Activated B cell treated with CpG ODN at 0.5 μM for 24 hours (primary cell): ENCODE measurements around the gene TFB1M. TPM values are rescaled to one million over a fixed set of nuclear protein-coding genes. Genes with fewer than 3 reads are reported as not detected.
A peak's percentile ranks its signal among the peaks of the same experiment; 100 is the strongest.
"Not testable (repeated sequence)": the region's sequence is repeated elsewhere in the genome, so short reads cannot be mapped to it uniquely, and the experiment has no call there.

Source experiments
- ATAC-seq: fragments of 200-7000 bp; cut with Tn5 transposase; one replicate; pipeline ENCODE4 v1.10.0; 2021; ENCODE audit warnings: low read depth, mild to moderate bottlenecking, moderate library complexity
- CTCF ChIA-PET: fragments of 350-600 bp; sonication (Branson Sonifier 250); formaldehyde crosslinking; loops from one replicate; lab custom pipeline; 2021; ENCODE audit warnings: antibody characterized with exemption; lab: Charles Lee
- POLR2A ChIA-PET: fragments of 350-600 bp; sonication (Branson Sonifier 250); formaldehyde crosslinking; loops from one replicate; lab custom pipeline; 2021; ENCODE audit warnings: antibody characterized with exemption; lab: Charles Lee
- DNase-seq: peaks from one replicate; pipeline ENCODE4 v3.0.0; 2022
- H3K27ac Mint-ChIP-seq: one replicate; pipeline ENCODE4 v1.8.0; 2020; ENCODE audit warnings: mixed read lengths
- H3K27me3 Mint-ChIP-seq: one replicate; pipeline ENCODE4 v1.8.0; 2021; ENCODE audit warnings: mixed read lengths
- H3K36me3 Mint-ChIP-seq: one replicate; pipeline ENCODE4 v1.8.0; 2021; ENCODE audit warnings: low read depth, mixed read lengths
- H3K4me1 Mint-ChIP-seq: one replicate; pipeline ENCODE4 v1.8.0; 2021; ENCODE audit warnings: mixed read lengths
- H3K4me3 Mint-ChIP-seq: one replicate; pipeline ENCODE4 v1.8.0; 2020; ENCODE audit warnings: mild to moderate bottlenecking, mixed read lengths
- H3K9me3 Mint-ChIP-seq: one replicate; pipeline ENCODE4 v1.8.0; 2020; ENCODE audit warnings: mixed read lengths
- CTCF ChIP-seq: fragments of 200-600 bp; IDR thresholded peaks from one replicate; pipeline ENCODE4 v1.8.0; 2022; ENCODE audit warnings: antibody characterized with exemption, mild to moderate bottlenecking
- intact Hi-C: fragments of 100-400 bp; cut with micrococcal nuclease; formaldehyde crosslinking; loops from one replicate; pipeline ENCODE4 v1.15.1; 2024
- total RNA-seq: library from RNA; stranded (reverse); gene quantifications from 2 replicates; pipeline ENCODE4 v1.2.3, GENCODE V29; 2022

TFB1M gene
- total RNA-seq, 1 donor from 2014 or later: 41.5 TPM

- POLR2A ChIA-PET: no interaction called here
- no peak for DNase-seq
- no peak overlapping the region for H3K27ac Mint-ChIP-seq
- intact Hi-C loops: no loop called here
- CTCF ChIA-PET: no interaction called here
- H3K27me3 Mint-ChIP-seq: no peaks in the 10 kb centered on the region
- no peak overlapping the region for H3K4me3 Mint-ChIP-seq
- TF ChIP-seq CTCF: no peak
- no peaks in the 10 kb centered on the region for H3K9me3 Mint-ChIP-seq
- H3K36me3 Mint-ChIP-seq: peaks cover 48% of the 10 kb centered on the region
- no peak for ATAC-seq
- peaks cover 2% of the 10 kb centered on the region for H3K4me1 Mint-ChIP-seq
Observed at GRCh38 chr6:155271145-155271544, 43.1 kb downstream of the TFB1M start.

- no peak for TF ChIP-seq CTCF
- no peak for DNase-seq
- Mint-ChIP-seq H3K27me3 (no peaks in the 10 kb centered on the region), H3K36me3 (peaks cover 48% of the 10 kb centered on the region), H3K4me1 (peaks cover 2% of the 10 kb centered on the region), H3K9me3 (no peaks in the 10 kb centered on the region), H3K27ac (no peak overlapping the region), H3K4me3 (no peak overlapping the region)
- CTCF ChIA-PET: no interaction called here
- POLR2A ChIA-PET: no interaction called here
- no peak for ATAC-seq
- intact Hi-C loops: no loop called here
Observed at GRCh38 chr6:155270561-155271091, 43.7 kb downstream of the TFB1M start.

- H3K9me3 Mint-ChIP-seq: no peaks in the 10 kb centered on the region
- H3K27me3 Mint-ChIP-seq: no peaks in the 10 kb centered on the region
- POLR2A ChIA-PET: no interaction called here
- CTCF ChIA-PET: no interaction called here
- H3K4me3 Mint-ChIP-seq: no peak overlapping the region
- ATAC-seq (no peak), DNase-seq (no peak)
- TF ChIP-seq CTCF: no peak
- peaks cover 49% of the 10 kb centered on the region for H3K36me3 Mint-ChIP-seq
- H3K27ac Mint-ChIP-seq: no peak overlapping the region
- intact Hi-C loops: no loop called here
- peaks cover 2% of the 10 kb centered on the region for H3K4me1 Mint-ChIP-seq
Observed at GRCh38 chr6:155269765-155270164, 44.5 kb downstream of the TFB1M start.

DNA sequence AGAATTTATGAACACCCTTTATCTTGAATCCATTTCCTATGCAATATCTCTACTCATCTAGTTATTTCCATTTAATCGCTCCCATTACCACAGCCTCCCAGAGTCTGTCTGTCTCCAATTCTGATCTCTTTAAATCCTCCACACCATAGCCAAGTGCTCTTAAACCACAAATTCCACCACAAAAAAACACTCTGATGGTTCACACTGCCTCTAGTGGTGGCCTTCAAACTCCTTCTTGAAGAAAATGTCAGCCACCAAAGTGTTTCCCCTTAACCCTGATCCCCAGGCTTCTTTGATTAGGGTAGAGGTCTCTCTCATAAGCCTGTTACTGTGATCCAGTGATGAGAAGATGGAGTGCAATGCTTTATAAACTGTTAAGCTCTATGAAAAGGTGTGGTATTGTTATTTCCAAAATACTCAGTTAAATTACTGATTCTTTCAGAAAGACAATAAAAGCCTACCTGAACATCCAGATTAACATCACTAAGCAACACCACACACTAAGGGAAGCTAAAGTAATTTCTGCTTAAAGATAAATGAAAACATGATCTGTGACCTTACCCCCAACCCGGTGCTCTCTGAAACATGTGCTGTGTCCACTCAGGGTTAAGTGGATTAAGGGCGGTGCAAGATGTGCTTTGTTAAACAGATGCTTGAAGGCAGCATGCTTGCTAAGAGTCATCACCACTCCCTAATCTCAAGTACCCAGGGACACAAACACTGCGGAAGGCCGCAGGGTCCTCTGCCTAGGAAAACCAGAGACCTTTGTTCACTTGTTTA lies 46.0 kb downstream of the TFB1M start:
- H3K27ac Mint-ChIP-seq, H3K27me3 Mint-ChIP-seq, DNase-seq, H3K4me1 Mint-ChIP-seq, H3K9me3 Mint-ChIP-seq, CTCF ChIA-PET, H3K4me3 Mint-ChIP-seq: not testable (repeated sequence)
- POLR2A ChIA-PET: interaction anchor here (0.6 kb wide), 1 partner anchor 69 kb away, joined by 4 read pairs; no protein-coding TSS in a partner anchor
- intact Hi-C loops: loop anchor here (1.0 kb wide), 1 partner anchor 91 kb away; no protein-coding TSS in a partner anchor
- ATAC-seq: peak; percentile 31
- peaks cover 54% of the 10 kb centered on the region for H3K36me3 Mint-ChIP-seq

DNA sequence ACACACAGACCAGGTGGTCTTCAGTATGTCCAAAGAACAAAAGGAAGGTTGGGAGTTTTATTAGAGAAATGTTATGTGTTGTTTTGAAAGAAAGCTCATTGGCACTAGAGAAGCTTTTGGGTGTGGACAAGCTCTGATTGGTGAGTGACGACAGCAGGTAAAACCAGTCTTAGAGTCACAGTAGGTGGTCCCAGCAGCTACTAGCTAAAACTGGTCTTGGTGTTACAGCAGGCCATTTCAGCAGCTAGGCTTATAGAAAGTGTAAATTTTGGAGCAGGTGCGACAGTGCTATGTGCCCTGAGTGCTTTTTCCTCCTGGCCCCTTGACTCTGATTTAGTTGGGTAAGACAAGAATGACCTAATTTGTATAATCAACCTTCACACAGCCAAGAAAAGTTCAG lies 46.9 kb downstream of the TFB1M start:
- Mint-ChIP-seq H3K36me3 (peaks cover 51% of the 10 kb centered on the region), H3K4me3 (no peak overlapping the region), H3K27ac (no peak overlapping the region), H3K4me1 (peaks cover 8% of the 10 kb centered on the region), H3K27me3 (no peaks in the 10 kb centered on the region), H3K9me3 (no peaks in the 10 kb centered on the region)
- no peak for DNase-seq
- CTCF ChIA-PET: interaction anchor here (0.8 kb wide), 1 partner anchor 90 kb away, joined by 3 read pairs; no protein-coding TSS in a partner anchor
- POLR2A ChIA-PET: no interaction called here
- TF ChIP-seq CTCF: no peak
- no peak for ATAC-seq
- intact Hi-C loops: no loop called here
